GM18519 (cell line): ENCODE results near the gene NCCRP1.

Experiments used
- ATAC-seq: cut with Tn5 transposase; IDR thresholded peaks from one replicate; pipeline ENCODE4 v1.9.1; 2021; ENCODE audit warnings: mild to moderate bottlenecking, moderate library complexity; ENCODE audit not compliant: unreplicated experiment, low FRiP score

The NCCRP1 gene

DNA sequence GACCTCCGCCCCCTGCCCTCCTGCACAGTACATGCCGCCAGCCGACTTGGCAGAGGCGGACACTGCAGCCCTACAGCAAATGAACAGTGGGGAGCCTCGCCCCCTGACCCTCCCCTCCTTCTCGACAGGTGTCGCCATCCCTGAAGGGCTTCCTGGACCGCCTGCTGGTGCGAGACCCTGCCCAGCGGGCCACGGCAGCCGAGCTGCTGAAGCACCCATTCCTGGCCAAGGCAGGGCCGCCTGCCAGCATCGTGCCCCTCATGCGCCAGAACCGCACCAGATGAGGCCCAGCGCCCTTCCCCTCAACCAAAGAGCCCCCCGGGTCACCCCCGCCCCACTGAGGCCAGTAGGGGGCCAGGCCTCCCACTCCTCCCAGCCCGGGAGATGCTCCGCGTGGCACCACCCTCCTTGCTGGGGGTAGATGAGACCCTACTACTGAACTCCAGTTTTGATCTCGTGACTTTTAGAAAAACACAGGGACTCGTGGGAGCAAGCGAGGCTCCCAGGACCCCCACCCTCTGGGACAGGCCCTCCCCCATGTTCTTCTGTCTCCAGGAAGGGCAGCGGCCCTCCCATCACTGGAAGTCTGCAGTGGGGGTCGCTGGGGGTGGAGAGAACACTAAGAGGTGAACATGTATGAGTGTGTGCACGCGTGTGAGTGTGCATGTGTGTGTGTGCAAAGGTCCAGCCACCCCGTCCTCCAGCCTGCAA lies 18.3 kb upstream of the NCCRP1 start:
- no peak for ATAC-seq

DNA sequence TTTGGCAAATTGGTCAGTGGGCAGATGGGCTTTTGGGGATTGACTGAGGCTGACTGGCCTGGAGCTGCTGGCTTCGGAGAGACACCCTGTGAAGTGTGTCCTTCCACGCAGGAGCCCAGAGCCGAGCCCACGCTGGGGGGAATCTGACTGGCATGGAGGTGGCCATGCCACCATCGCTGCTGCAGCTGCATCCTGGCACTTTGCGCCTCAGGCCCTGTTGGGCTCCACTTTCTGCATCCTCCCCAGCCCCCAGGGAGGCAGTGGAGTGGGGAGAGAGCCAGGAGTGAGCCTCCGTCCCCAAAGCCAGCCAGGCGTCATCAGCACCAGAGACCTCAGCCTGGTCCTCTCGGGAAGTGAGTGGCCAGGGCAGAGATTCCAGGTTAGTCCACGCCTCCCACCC lies 17.0 kb upstream of the NCCRP1 start:
- ATAC-seq, result no peak

DNA sequence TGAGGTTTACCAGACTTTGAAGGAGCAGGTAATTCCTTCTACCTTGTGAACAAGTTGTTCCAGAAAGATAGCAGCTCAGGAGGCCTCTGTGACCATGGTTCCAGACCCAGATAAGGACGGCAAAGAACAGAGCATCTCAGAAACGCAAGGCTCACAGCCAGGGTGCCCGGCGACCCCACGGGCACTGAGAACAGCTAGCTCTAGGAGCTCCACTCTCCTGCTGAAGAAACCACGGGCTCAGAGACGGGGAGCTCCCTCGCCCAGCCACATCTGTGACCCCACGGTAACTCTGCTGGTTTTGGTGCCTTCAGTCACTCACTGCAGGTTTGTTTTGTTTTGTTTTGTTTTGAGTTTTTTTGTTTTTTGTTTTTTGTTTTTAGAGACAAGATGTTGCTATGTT lies 16.0 kb upstream of the NCCRP1 start:
- no peak for ATAC-seq

DNA sequence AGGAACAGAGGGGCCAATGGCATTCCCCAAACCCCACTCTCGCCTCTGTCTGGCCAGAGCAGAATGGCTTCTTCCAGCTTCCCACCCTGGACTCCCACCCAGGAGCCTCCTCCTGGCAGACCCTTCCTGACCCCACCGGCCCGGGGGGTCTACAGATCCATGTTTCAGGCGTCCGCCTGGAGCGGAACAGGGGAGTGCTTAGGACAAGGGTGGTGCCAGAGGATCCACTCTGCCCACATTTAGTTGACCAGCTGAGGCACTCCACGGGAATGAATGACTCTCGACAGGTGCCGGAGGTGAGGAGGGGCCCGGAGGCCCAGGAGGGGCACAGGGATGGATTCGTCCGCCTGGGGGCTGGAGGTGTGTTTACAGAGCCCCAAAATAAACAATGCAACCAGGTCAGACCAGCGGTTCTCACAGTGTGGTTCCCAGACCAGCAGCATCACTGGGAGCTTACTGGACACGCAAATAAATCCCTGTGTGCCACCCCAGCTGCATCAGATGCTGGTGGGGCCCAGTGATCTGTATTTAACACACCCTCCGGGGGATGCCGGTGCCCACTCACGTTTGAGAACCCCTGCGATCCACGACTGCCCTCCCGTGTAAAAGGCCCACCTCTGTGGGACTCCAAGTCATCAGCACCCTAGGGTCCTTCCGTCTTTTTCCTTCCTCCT lies 15.1 kb upstream of the NCCRP1 start:
- no peak for ATAC-seq

DNA sequence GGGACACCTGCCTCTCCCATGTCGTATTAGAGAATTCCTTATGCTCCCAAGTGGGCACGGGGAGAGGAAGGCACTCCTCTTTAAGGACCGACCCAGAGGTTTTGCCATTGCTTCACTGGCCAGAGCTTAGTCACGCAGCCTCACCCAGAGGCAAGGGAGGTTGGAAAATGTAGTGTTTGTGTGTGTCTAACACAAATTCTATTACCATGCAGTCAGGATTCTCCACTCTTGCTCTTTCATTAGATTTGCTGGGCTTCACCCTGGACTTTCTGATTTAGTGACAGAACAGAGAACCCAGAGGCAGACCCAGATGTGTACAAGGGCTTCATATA lies 14.6 kb upstream of the NCCRP1 start:
- no peak for ATAC-seq

DNA sequence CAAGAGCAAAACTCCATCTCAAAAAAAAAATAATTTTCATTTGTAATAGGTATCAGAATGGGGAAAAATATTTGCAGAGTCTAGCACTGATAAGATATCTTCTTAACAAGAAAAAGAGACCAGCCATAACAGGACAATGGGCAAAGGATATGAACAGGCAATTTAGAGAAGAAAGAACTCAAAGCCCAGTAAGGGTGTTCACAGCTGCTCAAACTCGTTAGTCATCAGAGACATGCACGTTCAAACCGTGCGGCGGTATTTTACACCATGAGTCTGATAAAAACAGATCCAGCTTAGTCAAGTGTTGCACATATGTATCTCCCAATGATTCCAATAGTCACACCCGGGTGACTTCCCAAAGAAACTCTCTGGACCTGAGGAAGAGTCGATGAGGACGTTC lies 13.7 kb upstream of the NCCRP1 start:
- no peak for ATAC-seq

DNA sequence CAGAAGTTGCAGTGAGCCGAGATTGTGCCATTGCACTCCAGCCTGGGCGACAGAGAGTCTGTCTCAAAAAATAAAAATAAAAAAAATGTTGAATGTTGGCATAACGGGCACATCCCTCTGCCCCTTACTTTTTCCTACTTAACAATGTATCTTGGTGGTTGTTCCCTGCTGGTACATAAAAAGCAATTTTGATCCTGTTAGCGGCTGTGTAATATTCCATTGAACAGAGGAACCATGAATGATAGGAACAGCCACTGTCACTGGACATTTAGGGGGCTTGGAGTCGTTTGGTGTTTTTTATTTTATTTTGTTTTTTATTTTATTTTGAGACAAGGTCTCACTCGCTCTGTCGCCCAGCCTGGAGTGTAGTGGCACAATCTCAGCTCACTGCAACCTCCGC lies 10.4 kb upstream of the NCCRP1 start:
- no peak for ATAC-seq

DNA sequence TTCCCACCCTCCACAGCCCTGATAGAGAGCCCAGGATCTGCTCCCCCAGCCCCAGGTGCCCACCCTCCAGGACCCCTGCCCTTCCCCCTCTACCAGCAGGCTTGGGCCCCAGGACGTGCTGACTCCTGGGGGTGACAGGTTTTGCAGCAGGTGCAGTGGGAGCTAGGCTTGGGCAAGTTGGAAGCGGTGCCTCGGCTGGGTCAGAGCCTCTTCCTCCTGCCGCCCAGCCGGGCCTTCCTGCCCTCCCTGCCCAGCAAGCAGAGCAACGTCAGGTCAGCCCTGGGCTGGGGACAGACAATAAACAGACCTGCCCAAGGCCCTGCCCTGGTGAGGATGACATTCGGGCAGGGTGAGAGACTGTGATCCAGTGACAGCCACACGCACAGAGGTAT lies 9.2 kb upstream of the NCCRP1 start:
- no peak for ATAC-seq

DNA sequence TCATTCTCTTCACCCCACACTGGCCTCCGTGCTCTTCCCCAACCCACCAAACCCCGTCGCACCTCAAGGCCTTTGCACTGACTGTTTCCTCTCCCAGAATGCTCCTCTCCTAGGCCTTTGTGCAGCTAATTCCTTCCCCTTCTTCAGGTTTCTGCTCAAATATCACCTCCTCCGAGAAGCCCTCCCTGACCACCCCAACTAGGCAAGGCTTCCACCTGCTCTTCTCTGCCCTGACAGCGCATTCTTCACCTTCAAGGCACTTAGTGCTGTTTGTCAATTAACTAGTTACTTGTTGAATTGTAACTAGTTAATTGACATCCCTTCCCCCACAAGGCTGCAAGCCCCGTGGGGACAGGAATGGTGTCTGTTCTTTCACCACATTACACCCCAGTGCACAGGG lies 7.8 kb upstream of the NCCRP1 start:
- ATAC-seq, result no peak

DNA sequence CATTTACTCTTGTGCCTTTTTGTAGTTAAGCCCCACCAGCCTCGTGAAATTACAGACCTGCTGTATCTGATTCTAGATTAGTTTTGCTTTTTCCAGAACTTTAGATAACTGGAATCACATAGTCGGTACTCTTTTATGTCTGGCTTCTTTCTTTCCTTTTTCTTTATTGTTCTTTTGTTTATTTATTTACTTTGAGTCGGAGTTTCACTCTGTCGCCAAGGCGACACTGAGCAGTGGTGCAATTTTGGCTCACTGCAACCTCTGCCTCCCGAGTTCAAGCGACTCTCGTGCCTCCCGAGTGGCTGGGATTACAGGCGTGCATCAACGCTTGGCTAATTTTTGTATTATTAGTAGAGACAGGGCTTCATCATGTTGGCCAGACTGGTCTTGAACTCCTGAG lies 6.0 kb upstream of the NCCRP1 start:
- ATAC-seq, result no peak

DNA sequence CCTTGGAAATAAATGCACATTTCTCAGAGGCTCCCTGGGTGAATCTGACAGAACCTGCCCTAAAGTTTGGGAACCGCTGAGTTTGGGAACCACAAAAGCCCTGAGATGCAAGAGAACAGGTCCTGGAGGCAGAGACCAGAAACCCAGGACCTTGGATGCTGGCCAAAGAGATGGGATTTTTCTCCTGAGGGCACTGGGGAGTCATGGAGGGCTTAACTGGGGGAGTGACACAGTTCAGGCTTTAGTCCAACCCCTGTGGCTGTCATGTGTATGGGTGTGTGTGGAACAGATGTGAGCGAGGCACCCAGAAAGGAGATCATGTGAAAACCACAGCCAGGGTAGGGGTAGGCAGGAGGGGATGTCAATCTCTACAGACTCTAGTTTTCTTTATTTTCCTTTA lies 3.9 kb upstream of the NCCRP1 start:
- ATAC-seq, result no peak

DNA sequence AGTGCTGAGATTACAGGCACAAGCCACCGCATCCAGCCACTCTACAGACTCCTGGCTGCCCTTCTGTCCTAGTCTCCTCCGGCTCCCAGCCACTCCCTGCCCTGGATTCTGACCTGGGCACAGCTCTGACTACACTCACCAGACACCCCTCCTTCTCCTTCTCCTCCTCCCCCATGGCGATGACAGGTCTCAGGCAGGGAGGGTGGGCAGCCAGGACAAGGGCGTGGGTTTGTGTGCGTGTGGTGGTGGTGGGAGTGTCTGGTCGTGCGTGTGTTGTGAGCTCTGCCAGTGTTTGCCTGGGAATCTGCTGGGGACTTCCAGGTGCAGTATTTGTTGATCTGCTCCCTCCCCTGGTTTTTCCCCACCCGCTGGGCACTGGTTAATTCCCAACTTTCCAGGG lies 3.0 kb upstream of the NCCRP1 start:
- ATAC-seq, result no peak

DNA sequence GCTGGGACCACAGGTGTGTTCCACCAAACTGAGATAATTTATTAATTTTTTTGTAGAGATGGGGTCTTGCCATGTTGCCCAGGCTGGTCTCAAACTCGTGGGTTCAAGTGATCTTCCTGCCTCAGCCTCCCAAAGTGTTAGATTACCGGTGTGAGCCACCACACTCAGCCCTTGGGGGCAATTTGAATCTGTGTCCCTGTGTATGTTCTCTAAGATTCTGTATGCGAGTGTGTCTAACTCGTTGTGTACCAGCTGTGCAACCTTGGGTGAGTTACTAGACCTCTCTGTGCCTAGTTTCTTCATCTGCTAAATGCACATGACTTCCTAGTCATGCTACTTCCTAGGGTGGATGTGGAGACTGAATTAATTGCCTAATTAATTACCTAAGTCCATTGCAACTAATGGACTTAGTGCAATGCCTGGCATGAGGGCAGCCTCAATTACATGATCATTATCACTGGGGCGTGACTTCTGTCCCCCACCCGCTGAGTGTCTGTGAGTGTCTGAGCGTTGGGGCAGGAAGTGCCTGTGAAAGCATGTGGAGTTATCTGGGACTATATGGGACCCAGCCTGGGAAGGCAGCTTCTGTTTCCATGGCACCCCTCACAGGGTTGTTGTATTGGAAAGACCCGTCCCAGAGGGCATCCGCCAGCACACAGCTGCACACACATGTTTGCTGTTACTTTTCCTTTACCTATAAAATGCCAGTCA lies 1.8 kb upstream of the NCCRP1 start:
- ATAC-seq, result no peak

DNA sequence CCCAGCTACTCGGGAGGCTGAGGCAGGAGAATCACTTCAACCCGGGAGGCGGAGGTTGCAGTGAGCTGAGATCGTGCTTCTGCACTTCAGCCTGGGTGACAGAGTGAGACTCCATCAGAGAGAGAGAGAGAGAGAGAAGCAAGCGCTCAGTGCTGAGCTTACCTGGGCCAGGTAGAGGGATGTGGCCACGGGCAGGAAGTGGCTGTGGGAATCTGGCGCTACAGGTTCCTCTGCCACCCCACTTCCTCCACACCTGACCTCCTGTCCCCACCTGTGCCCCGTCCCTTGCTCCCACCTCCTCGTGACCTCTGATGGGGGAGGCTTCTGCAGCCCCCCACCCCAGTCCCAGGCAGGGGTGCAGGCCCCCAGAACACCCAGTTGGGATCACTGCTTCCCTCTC lies 1.0 kb upstream of the NCCRP1 start:
- ATAC-seq, result no peak

DNA sequence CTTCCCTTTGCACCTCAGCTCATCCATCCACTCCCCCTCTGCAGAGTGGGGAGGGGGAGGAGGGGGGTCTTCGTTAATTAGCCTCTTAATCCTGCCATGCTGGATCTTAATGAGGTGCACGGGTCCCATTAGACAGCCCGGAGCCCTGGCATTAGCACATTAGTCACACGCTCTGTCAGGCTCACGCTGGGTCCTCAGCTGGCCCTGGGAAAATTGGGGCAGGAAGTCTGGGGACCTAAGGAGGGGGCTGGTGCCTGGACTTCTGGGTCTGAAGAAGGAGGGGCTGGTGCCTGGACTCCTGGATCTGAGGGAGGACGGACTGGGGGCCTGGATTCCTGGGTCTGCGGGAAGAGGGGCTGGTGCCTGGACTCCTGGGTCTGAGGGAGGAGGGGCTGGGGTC lies 444 bp upstream of the NCCRP1 start:
- ATAC-seq, result no peak

DNA sequence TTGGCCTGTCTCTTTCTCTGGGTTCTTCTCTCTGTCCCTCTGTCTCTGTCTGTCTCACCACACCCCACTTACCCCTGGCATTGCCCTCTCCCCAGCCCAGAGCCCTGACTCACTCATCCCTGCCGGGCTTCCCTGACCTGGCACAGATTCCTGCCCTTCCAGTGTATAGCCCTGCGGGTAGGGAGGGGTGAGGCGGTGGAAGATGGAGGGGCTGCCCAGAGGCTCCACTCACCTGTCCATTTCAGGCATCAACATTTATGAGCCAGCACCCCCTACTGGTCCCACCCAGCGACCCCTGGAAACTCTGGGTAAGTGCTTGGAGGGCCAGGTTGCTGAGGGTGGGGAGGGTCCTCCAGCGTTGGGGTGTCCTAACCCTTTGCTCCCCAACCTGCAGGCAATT lies 1.0 kb downstream of the NCCRP1 start:
- ATAC-seq, result no peak

DNA sequence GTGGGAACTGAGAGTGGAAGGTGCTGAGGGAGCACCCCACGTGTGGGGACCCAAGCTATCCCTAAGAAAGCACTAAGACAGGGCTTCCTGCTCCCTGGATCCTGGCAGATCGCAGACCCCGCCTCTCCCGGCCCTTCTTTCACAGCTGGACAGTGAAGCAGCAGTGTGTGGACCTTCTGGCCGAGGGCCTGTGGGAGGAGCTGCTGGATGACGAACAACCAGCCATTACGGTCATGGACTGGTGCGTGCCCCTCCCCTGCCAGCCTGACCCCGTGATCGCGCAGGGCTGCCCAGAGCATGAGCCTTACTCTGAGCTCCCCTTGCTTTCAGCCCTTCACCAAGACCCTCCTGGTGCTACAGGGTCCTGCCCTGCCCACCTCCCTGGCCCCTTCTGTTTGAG lies 2.3 kb downstream of the NCCRP1 start:
- ATAC-seq, result no peak

DNA sequence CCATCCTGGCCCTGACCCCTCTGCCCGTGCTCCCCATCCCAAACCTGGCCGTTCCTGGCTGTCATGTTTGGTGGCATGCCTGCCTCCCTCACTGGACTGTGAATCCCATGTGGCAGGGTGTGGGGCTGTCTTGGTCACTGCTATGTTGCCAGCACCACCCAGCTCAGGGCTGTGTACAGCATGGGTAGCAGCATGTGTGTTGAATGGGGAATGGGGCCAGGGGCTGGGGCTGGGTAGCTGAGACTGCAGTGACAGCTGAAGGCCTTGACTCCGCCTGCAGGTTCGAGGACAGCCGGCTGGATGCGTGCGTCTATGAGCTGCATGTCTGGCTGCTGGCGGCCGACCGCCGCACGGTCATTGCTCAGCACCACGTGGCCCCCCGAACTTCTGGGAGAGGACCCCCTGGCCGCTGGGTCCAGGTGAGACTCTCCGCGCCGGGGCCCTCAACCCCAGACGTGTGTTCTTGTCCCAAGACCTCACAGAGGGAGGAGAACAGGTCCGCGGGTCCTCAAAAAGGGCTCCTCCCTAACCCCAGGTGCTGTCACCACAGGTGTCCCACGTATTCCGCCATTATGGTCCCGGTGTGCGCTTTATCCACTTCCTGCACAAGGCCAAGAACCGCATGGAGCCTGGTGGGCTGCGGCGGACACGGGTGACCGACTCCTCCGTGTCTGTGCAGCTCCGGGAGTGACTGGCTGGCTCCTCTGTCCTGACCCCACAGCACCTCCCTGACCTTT lies 3.5 kb downstream of the NCCRP1 start:
- no peak for ATAC-seq

DNA sequence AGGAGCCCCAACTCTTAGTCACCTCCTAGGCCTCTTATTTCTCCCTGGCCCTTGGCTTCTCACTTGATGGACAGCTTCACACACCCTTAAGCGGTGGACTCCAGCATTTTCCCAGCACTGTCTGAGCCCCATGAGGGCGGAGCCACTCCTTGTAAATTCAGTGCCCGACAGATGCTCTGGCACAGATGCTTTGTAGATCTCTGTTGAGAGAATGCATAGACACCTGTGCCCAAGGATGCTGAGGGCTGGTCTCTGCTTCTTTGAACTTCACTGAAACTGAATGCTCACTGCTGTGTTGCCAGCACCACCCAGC lies 4.0 kb downstream of the NCCRP1 start:
- no peak for ATAC-seq

DNA sequence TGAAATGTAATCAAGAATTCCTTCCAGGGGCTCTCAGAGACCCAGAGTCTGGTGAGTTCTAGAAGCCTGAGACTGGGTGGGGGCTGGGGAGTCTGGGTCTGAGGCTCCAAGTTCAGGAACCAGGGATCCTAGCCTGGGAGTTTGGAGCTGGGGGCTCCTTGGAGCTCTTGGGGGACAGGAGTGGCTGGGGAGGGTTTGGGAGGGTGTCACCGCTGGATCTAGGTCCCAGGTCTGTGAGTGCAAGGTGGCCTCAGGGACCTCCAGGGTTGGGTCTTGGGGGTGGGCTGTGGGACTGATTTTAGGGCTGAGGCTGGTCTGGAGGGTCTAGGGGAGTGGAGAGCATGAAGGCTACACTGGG lies 6.2 kb downstream of the NCCRP1 start:
- ATAC-seq, result no peak
